HG03378 (cell line): ENCODE measurements around the gene FBLN2.

Experiments
- ATAC-seq: cut with Tn5 transposase; IDR thresholded peaks from one replicate; pipeline ENCODE4 v1.9.1; 2021; ENCODE audit warnings: mild to moderate bottlenecking, moderate library complexity; ENCODE audit not compliant: unreplicated experiment

FBLN2 gene

DNA sequence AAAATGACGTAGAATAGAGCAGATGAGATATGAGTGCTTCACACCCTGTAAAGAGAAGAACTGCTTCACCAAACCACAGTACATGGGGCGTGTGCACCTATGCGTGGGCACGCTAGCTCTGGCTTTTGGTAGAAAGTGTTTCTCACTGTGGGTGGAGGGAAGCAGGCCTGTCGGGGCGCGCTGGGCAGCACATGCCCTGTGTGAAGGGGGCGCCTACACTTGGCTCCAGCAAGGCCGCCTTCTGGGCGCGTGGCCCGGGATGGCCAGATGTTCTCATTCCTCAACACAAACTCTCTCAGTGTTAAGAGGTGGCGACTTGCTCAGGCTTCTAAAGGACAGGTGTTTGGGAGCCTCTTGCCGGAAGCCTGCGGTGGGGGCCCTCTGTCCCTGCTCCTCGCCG, 90.0 kb downstream of the FBLN2 start:
- ATAC-seq, result no peak

DNA sequence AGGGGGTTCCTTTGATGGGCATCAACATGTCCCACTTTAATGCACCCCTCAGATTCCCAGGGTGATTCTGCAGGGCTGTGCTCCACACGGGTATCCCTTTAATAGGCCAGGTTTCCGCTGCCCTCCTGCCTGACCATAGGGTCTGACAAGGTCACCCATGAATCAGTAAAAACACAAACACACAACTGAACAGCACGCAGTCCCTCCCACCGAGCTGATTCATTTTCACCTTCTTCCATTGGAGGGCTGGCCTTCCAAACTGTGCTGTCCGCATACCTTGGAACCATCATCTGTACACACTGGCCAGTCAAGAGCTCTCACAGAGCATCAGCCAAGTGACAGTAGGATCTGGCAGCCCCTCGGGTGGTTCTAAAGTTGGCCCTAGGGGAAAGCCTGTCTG, 93.7 kb downstream of the FBLN2 start:
- ATAC-seq, result no peak

DNA sequence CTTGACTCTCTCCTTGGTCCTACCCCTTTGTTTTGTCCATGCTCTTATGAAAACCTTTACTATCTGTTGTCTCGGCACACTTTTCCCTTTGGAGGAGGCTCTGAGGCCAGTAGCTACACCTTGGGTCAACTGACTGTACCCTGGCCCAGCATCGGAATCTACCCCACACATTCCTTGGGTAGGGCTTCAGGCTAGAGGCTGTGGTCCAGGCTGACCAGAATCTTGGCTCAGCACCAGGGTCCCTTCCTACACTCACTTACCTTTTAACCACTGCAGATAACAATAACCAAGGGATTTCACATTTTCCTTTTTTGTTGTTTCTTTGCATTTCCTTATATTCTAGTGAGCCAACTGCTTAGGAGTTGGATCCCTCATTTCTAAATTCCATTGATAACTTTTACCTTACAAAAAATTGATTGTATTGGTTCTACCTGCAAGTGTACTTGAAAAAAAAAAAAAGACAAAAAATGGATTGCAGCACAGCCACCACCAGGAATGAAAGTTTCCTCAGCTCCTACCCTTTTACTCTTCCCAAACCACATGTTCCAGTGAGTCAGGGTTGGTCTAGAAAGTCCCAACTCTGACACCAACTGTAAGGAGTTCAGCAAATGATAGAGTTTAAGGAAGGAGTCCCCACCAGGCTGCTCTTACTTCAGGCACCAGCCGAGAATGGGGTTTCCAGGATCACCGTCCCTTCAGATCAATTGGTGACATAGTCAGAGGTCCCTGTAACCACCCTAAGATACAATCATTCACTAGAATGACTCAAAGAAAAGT, 95.6 kb downstream of the FBLN2 start:
- no peak for ATAC-seq

DNA sequence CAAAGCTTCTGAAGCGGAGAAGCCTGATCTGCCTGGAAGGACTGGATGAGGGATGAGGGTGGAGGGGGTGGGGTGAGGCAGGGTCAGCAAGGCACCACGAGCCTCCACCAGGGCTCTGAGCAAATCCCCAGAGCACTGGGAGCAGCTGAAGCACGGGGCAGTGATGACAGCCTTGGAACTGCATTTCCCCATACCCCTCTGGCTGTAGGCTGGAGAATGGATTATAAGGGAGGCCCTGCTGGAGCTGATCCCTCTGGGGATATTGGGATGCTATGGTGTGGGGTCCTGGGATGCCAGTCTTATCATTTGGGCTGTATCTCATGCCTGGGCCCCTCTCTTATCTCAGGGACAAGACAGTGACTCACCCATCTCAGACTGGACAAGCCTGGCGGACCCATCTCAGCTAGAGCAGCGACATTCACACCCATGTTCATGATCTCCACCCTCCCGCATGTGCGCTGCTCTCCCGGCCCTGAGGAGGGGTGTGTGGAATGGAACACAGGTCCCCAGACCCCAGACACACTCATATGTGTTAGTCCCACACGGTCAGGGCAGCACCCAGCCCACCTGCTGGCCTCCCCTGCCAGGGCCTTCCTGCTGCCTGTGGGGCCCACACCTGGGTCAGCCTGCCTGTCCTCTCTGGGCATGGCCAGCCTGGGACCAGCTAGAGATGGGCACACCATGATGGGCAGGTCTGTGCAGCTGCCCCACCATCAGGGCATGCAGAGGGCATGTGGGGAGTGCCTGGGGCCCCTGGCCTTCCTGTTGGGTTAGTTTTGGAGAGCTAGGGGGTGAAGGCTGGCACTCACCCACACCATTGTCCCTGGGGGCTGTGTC, 97.1 kb downstream of the FBLN2 start:
- no peak for ATAC-seq

DNA sequence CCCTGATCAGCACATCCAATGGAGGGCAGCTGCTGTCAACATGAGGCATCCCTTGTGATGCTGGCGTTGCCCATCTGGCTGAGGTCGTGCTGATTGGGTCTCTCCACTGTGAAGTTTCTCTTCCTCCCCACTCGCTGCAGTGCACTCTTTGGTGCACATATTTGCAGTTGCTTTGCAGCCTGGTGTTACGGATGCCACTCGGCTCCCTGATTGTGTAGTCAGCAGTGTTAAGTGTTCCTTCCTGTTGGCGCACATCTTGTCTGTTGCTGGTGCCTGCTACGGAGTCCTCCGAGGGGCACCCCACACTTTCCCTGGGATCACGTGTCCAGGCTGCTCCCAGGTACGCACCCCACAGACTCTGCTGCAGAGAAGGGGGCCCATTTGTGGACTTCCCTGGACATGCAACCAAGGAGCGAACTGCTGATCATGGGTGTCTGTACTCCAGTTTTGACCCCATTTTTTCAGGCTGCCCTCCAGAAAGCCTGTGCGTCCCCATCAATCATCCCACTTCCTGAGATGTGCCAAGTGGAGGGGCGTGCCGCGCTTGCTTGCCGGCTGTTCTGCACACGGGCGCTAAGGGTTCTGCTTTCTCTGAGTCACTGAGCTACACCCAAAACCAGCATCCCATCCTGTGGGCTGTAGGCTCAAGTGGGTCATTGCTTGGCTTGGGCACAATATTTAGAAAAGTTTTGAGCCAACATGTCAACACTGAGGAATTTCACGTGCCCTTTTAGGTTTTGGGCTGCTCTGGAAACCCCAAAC, 98.6 kb downstream of the FBLN2 start:
- ATAC-seq, result no peak

DNA sequence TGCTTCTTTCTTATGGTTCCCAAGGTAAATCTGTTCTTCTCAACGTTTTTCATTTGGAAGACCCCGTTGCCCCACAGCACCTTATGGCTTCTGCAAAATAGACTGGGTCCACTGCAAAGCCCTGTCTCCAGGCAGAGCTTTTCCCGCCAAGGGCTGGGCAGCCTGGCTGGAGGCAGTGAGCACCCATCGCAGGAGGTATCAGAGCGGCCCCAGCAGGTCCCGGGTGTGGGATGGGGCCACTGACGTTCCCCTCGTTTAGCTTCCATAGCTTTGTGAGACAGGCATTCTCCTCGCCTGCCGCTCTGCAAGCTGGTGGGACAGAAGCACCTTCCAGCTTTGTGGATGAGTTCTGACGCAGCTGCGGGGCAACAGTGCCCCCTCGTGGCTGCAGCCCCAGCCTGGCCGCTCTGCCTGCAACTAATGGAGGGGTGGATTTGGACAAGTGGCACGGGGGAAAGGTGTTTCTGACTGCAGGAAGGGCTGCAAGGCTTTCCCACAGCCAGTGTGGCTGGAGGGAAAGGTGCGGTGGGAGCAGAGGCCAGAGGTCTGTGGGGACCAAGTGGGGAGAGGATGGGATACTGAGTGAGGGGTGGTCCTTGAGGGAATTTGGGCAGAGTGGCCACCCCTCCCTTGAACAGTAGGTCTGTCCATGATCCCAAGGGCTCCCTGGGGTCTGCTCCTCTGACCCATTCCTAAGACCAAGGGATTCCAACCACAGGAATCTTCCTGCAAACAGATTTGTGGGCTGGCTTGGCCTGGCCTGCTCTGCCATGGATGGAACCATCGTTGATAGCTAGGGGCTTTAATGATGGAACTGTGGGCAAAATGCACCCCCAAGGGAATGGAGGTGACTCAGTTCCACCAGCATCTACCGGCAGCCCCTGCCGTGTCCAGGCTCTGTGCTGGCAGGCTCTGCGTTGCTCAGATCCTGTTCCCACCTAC, 99.4 kb downstream of the FBLN2 start:
- no peak for ATAC-seq

DNA sequence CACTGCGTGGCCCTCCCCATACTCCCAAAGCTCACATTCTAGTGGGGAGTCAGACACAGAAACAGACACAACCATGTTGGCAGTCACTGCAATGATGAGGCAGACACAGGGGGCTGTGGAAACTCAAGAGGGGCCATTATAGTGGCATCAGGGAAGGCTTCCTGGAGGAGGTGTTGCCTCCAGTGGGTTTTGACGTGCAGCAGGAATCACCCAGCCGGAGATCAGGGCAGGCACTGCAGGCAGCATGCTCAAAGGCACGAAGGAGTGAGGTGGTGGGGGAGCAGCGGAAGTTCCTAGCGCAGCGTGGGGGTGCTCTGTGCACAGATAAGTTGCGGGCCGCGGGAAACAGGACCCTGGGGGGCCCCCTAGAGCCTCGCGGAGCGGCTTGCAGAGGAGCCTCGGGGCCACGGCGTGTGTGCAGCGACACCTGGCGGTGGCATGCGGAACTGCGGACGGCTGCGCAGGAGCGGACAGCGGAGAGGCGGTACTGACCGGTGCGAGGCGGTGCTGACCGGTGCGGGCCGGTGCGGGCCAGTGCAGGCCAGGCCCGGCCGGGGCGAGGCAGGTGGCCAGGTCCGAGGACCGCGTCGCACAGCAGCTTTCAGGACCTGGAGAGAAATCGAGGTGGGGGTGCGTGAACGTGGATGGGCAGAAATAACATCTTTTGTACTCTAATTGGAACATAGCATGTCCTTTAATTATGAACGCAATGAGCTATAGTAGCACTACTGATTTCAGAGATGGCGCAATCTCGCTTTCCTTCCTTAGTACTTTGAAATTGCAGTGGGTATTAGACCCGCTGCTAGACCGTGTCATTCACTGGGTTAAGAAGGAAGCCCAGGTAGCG, 101.5 kb downstream of the FBLN2 start:
- ATAC-seq, result no peak

DNA sequence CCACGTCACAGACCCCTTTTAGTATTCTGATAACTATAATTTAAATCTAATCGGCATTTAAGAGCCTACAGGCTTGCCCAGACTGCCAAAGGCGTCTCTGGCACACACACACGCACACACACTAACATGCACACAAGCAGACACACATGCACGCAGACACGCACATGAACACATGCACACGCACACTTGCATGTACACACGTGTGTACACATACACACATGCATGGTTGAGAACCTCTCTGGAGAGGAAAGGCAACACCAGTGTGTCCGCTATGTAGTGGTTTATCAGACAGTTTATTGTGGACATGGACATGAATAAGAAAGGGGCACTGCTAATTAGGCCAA, 102.1 kb downstream of the FBLN2 start:
- ATAC-seq, result no peak

DNA sequence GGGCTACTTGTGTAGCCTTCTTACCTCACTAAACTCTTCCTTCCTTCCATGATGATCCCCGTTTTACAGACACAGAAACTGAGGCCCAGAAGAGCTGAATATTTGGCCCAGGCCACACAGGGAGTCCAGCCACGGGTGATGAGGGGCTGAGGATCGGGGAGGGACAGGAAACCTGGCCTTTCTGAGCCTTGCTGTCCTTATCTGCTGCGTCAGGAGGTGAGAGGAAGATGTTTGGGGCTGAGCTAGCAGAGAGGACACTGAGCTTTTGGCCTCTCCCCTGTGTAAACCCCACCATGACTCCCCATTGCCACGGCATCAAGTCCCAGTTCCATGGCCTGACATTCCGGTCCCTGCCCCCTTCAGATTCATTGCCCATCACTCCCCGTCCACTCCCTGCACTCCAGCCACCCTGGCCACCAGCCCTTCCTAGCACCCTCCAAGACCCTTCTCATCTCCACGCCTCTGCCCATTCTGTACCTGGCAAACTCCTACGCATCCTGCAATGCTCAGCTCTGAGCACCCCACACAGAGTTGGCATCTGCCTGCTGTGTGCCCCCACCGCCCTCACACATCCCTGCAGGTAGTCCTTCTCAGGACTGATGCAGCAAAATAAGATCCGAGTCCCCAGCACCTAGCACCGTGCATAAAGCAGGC, 103.0 kb downstream of the FBLN2 start:
- ATAC-seq, result no peak

DNA sequence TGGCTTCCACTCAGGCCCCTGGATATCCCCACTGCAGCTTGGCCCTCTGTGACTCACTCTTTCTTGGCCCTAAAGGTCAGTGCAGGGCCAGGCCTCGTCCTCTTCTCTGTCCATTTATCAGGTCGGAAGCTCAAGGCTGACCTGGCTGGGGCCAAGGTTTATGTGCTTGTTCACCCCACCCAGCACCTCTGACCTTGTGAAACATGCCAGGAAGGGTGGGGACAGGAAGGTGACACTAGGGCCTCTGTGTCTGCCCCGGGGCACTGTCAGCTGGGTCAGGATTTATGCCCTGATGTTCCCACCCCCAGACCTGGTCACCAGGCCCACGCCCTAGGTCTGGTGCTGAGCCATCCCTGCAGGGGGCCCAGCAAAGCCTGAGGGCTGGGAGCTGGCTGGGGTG, 103.8 kb downstream of the FBLN2 start:
- no peak for ATAC-seq

DNA sequence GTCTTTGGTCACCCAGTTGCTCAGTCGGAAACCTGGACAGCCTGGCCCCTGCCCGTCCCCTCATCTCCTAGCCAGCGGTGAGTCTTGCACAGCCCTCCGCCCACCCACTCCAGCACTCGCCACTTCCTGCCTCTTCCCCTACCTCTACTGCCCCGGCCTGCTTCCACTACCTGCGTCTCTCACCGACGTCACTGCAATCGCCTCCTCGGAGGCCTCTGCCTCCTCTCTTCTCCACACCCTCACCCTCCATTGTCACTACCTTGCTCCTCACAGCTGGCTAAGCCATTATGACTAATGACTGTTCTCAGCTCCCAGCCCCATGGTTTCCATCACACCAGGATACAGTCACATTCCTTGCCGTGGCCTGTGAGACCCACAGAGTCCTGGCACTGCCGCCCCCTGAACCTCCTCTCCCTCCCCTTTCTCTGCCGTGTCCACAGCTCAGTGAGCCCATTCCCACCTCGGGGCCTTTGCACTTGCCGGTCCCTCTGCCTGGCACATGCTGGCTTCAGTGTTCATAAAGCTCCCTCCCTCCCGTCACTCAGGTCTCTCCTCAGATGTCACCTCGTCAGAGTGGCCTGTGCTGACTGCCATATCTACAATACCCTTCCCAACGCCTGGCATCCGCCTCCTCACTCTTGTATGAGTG, 104.8 kb downstream of the FBLN2 start:
- no peak for ATAC-seq

DNA sequence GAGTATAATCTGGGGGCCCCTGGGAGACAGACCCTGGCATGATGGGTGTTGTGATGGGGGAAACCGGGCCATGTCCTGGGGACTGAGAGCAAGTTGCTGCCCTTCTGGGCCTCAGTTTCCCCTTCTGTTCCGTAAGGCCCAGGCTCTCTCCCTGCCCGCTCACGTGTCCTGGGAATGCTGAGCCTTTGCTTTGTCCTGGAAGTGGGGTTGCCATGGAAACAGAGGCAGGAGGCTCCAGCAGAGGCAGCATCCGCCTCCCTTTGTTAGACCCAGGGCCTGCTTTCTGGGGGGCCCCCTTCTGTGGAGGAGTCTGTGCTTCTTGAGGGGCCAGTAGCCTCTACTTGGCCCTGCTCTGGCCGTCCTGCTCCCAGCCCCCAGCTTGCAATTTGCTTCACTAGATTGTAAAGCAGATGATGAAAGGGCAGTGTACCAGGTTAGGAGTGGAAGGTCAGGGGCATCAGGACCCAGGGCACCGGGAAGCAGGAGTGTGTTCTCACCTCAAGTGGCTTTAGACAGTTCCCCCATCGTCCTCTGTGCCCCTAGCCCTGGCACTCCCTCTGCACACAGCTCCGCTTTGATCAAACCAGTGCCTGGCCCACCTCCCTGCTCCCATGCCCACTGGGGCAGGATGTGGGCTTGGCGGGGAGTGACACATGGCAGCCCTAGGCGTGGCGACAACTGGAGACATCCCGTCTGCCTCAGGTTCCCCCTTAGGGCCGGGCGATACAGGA, 105.6 kb downstream of the FBLN2 start:
- no peak for ATAC-seq

DNA sequence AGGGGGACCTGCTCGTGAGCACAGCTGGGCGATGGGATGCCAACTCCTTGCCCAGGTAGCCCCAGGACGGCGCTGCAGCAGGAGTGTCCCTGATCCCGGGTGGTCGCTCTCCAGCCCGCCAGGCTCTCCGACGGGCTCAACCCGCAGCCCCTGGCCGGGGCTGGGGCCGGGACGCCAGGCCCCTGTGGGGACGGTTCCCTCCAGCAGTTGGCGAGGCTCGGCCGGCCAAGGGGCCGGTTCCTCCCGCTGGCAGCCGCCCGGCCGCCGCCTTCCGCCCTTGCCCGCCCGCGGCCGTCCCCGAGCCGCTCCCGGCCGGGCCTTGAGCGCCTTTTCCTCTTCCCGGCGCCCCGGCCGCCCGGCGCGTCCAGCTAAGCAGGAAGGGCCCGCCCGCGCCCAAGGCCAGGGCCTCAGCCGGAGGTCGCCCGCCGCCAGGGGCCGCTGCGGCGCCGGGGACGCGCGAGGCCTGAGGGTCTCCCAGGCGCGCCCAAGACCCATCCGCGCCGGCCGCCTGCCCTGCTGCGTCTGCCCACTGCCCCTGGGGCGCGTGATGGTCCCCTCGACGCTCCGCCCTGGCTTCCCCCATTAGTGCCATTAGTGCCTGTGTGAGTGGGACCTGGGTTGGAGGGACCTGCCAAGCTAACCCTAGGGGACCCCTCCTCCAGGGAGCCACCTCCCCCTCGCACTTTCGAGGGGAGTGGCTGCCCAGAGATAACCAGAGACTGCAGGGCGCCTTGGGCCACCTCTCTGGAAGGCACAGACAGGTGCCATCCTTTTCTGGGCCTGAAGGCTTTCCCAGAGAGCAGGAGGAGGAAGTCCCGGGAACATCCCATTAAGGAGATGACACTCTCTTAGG, 106.4 kb downstream of the FBLN2 start:
- no peak for ATAC-seq

DNA sequence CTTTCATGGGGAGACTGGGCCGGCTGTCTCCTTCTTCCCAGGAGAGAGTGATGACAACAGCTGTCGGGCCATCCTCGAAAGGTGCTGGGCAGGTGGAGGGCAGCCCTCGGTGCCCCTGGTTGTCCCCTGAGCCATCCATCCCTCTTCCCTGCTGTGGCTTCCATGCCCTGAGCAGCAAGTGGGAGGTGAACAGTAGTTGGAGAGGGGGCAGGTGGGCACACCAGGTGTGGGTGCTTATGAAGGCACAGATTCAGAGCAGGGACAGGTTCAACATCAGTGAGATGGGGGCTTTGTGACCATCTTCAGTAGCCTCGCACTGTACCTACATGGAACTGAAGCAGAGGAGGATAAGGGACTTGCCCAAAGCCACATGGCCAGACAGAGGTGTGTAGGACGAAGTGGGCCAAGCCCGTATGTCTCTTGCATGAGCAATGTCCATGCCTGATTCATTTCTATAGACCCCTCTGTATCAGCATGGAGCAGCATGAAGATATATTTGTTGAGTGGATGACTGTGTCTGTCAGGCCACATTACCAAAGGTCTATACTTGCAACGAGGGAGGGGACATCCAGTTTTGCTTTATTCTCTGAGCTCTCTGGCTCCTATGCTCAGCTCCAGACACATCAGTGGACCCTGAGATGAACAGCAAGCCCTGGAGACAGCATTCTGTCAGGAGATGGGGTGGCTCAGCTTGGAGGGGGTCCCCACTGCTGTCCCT, 107.8 kb downstream of the FBLN2 start:
- ATAC-seq, result no peak

DNA sequence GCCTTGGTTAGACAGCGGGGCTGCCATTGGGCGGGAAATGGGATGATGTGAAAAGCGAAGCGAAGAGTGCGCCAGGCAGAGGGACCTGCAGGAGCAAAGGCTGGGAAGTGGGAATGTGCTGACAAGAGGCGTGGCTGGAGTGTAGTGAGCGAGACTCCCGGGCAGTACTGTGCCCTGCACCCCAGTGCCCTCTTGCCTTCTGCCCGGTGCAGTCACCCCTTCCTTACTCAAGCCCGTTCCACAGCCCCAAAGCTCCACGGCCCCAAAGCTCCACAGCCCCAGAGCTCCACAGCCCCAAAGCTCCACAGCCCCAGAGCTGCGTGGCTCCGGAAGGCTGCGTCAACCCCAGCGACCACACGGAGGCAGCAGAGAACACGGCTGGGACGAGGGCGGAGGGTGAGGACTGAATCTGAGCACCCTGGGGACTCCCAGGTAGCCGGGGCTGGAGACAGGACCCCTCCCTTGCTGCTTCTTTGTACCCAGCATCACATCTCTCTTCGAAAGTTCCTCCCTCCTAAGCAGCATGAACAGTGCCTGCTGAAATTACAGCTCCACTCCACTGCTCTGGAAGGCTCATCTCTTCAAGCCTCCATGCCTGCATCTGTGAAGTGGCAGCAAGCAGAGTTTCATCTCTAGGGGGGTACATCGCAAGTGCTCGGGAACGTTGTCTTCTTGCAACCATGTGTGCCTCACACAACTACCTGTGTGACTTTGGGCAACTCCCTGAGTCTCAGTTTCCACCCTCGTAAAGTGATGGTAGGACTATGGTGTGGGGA, 108.9 kb downstream of the FBLN2 start:
- ATAC-seq, result no peak

DNA sequence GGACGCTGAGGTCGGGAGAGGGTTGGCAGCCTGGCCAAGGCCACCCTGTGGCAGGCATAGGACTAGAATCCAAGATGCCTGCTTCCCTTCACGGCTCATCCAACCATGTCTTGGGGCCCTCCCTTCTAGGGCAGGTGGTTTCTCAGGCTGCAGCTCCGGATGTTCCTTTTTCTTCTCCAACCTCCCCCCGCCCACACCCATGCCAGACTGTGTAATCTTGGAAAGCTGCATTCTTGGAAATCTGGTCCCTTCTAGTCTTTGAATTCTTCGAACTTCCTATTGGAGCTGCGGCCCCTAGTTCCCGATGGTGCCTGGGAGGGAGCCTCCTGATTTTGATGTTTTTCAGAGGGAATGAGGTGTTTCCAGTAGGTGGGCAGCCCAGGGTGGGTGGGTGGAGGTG, 109.8 kb downstream of the FBLN2 start:
- ATAC-seq, result no peak
